ENCODE results near the gene YDJC.
"Not testable (repeated sequence)": the region's sequence is repeated elsewhere in the genome, so short reads cannot be mapped to it uniquely, and the experiment has no call there.

The YDJC gene

DNA sequence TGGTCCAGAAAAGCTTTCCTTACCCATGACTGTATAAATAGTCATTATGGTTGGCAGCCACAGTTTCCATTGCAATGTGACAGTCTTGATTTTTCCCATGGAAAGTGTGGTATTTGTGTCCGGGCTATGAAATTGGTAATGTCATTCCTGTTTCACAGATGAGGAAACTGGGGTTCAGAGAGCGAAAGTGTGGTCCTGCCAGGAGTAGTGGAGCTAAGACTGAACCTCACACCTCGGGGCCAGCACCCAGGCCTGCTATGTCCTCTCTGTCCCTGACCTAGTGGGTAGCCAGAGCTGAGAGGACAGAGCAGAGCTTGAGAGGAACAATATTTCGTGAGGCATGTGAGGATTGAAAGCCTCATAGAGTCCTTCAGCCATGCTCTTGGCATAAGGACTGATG is 1.2 kb upstream of the YDJC start:
- DNase-seq (ENCODE audit: low spot score): no peak

DNA sequence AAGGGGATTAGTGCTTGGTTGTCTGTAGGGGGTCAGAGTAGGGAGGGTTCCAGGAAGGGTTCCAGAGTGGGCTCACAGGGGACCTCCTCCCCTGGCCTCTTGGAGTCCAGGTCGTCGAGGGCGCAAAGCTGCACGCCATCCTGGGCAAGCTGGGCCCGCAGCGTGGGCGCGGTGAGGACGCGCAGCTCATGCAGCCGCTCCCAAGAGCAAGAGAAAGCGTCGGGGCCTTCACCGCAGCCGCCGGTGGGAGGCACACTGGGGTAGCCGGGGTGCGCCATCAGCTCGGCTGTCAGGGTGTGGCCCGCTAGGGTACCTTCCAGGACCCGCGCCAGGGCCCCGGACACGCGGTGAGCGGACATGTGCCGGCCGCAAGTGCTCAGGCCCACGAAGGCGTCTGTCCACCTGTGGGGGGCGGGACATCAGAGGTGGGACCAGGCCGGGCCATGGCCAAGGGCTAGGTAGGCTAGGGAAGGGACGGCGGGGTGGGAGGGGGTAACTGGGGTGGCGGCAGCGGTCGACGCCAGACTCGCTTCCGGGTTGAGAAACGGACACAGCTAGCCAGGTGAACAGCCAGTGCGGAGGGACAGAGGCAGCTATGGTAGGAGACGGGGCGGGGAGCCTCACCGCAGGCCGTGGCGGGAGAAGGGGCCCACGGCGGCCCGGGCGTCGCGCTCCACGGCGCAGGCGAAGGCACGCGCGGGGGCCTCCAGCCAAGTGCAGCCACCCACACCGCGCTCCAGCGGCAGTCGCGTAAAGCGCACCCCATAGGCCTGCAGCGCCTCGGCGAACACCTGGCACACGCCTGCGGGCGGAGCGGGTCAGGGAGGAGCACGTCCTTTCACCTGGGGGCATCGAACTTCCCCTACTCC is 1.2 kb downstream of the YDJC start:
- DNase-seq (ENCODE audit: low spot score): no peak

DNA sequence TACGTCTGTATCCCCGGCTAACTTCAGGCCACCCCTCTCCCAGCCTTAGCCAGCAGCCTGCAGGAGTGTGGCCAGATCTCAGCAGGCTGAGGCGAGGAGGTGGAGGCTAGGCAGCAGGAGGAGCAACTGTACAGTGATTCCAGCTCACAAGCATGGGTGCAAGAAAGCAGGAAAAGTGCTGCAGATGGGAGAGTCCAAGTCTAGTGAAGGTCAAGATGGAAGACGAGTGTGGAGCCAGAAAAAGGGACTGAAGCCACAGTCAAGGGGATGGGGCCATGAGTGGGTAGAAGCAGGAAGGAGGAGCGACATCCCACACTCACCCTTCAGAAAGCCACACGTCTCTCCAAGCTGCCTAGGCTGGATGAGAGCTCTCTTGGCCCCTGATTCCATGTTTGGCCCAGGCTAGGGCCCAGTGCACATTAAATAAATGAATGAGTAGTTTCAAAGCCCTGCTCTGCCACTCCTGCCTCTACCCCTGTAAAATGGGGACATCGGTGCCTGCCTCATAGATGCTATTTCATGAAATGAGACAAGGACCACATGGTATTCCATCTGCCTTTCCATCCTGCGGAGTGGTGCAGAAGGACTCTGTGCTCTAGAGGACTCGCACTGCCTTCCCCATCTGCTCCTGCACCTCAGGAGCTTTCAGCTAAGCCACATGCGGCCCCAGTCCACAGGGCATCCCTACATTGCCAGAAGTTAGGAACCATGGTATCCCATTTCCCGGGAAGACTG is 2.9 kb downstream of the YDJC start:
- DNase-seq (ENCODE audit: low spot score): no peak

DNA sequence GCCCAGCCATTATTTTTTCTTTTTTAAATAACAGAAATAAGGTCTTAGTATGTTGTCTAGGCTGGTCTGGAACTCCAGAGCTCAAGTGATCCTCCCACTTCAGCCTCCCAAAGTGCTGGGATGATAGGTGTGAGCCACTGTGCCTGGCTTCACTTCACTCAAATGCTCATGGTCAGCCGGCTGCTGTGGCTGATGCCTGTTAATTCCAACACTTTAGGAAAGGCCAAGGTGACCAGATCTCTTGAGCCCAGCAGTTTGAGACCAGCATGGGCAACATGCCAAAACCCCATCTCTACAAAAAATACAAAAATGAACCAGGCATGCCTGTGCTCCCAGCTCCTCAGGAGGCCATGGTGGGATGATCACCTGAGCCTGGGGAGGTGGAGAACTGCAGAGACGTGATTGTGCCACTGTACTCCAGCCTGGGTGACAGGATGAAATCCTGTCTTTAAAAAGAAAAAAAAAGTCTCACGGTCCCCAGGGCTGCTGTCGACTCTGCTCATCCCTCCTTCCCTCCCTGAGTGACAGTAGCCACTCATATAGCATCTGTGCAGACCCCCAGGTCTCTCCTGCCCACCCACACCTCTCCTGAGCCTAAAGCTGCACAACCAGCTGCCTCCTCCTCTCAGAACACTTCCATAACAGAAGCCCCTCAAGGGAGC is 3.6 kb downstream of the YDJC start:
- no peak for DNase-seq (ENCODE audit: low spot score)

DNA sequence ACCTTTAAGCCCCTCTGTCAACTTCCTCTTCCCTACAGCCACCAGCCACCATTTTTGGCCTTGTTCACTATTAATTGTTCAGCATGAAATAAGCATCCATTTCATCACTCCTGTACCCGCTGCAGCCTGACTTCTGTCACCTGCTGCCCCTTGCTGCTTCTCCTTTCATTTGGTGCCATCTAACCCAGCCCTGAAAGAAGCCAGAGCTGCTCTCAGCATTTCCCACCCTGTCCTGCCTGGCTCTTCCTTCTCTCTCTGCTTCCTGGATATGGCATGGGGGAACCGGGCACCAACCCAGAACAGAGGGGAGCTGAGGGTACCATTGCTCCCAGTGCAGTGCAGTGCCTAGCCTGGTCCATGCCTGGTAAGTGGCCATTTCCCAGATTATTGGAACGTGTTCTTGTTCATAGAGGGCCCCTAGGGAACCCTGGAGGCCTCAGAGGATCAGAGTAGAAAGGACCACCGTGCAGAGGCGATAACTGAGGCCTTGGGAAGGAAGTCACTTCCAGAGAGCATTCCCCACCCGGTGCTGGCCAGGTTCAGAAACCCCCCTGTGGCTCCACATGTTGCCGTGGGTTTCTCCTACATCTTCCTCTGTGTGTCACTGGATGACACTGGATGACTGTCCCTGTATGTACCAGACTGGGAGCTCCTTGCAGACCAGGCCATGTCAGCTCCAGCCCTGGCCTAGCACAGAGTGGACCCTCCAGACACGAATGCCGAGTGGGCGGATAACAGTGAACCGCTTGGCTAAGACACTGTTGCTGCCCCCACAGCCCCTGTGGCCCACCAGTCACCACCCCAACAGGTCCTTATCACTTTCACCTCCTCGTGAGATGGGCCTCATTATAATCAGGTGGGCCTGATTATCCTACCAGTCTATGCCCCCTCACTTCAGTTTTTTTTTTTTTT is 4.7 kb downstream of the YDJC start:
- no peak for DNase-seq (ENCODE audit: low spot score)

DNA sequence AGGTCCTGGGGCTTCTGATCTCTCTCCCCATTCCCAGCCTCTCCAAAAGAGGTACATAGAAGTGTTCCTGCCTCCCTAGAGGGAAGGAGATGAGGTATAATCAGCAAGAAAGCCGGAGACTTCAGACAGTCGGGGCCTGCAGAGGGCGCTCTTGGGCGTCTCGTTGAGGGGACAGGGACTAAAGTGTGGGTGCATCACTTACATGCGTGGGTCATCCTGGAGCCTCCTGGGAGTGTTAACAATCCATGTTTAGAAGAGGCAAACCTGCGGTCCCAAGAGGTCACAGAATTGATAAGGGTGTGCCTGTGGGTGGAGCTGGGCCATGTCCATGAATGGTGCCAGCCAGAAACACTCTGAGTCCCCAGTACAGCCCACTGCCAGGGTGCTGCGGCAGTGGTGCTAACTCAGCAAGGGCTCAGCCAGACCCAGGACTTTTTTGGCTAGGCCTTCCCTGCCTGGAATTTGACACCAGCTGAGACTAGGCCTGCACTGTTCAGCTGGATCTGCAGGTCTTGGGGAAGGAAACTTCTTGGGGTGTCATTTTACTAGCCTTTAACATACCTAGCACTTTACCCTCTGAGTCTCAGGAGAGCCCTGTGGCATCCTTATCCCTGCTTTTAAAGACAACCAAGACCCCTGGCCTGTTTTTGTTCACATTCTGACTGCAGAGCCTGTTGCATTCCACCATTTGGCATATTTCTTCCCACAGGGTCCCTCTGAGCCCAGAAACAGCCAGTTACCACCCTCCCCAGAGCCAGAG is 5.5 kb downstream of the YDJC start:
- no peak for DNase-seq (ENCODE audit: low spot score)

DNA sequence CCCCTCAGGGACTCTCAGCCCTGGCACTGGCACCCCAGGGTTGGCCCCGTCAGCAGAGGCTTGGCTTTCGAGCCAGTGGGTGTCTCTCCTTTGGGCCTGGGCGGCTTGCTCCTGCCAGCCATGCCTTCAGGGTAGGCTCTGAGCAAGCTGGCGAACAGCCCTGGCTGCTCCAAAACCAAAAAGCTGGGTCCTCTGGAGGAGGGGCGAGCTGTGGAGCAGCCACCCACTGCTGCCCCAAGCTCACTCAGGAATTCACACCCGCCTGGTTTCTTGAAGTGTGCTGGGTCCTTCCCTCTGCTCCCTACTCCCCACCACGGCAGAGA is 6.2 kb downstream of the YDJC start:
- DNase-seq (ENCODE audit: low spot score): no peak

DNA sequence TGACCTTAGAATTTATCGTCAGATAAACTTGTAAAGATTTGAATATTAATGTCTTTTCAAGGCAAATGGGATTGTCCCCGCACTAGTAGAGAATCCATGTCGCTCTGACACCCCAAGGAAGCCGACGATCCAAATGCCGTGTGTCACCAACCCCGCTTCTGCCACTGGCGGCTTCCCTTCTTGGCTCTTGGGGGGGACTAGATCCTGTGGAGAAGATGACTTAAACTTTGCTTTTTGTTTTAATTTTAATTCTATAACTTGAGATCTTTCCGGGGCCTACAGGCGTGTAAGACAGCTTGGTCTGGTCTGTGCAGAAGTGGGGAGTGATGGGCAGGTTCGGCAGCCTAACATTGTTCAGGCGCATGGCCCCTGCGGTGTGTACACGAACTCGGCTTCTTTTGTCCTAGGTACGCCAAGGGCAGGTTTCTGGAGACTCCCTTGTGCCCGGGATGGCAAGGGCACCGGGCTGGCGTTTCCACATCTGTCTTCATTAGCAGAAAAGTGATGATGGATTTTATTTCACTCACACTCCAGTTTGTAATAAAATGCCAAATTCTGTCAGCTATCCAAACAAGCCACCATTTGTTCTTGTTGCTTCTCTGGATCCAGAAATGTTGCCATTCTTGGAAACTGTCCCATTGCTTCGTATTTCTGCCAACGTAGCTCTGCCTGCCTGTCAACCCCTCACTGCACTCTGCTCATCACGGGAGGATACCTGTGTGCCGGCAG is 6.7 kb downstream of the YDJC start:
- no peak for DNase-seq (ENCODE audit: low spot score)

DNA sequence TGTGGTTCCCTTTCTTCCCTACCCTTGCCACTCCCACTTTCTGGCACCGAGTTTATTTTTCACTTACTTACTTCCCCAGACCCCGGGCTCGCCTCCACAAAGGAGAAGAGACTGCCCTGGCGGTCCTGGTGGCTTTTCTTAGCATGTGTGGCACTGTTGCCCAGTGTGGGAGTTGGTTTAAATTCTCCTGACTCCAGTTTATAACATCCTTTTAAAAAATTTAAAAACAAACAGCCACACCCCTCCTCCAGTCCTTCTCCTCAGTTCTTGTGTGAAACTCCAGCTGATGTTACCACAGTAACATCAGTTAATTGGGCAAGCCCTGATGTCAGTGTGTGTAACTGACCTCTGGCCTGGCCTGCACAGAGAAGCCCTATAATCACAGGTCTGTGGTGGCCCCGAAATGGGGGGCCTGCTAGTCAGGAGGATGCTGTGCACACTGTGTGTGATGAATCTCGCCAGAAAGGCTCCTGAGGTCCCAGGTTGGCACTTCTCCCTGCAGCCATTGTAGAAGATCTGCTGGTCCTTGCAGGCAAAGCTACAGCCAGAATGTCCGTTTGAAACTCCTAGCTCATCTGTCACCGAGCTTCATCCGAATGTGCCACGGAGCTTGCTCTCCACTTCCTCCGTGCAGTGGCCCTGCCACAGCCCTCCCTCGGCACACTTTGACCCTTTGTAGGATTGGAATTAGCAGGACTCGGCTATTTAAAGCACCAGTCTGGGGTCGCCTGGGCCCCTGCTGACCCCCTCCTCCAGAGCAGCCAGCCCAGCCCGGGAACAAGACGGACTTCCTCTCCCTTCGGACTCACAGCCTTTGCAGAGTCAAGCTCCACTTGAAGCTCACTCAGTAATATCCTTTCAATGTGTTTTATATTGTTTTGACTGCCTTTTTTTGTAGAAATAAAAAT is 7.6 kb downstream of the YDJC start:
- DNase-seq (ENCODE audit: low spot score): no peak

DNA sequence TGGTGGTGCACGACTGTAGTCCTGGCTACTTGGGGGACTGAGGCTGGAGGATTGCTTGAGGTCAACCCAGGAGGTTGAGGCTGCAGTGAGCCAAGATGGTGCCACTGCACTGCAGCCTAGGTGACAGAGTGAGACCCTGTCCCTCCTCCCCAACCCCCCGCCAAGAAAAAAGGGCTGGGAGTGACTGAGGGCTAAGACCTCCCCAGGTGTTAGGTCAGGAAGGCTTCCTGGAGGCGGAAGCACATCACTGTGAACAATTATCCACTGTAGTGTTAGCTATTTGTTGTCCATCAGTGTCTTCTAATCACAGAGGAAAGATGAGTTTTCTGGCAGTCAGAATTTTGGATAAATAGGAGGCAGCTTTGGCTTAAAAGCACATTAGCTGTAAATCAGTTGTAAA is 8.8 kb downstream of the YDJC start:
- DNase-seq (ENCODE audit: low spot score): no peak

DNA sequence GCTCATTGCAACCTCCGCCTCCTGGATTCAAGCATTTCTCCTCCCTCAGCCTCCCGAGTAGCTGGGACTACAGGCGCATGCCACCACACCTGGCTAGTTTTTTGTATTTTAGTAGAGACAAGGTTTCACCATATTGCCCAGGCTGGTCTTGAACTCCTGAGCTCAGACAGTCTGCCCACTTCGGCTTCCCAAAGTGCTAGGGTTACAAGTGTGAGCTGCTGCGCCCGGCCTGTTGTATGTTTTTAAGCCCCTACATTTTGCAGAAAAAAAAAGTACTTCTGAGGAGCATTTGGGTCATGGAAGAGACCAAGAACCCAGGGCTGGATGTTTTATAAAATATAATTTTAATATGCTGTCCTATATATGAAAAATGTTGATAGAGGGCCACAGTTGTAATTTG is 12.5 kb downstream of the YDJC start:
- DNase-seq (ENCODE audit: low spot score): not testable (repeated sequence)

DNA sequence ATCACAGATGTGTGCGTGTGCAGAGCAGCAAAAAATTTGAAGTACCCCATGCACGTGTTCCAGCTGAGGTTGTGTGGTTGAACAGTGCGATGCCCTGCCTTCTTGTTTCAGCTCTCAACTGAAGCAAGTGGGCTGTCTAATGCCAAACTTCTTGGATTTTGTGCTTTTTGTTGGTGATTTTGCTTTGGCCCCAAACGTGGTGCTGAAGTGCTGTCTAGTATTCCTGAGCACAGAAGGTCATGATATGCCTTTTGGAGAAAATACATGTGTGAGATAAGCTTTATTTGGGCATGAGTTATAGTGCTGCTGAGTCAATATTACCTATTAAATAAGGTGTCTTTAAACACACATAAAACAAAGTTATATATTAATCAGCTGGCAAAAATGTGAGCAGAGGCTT is 14.1 kb downstream of the YDJC start:
- no peak for DNase-seq (ENCODE audit: low spot score)

DNA sequence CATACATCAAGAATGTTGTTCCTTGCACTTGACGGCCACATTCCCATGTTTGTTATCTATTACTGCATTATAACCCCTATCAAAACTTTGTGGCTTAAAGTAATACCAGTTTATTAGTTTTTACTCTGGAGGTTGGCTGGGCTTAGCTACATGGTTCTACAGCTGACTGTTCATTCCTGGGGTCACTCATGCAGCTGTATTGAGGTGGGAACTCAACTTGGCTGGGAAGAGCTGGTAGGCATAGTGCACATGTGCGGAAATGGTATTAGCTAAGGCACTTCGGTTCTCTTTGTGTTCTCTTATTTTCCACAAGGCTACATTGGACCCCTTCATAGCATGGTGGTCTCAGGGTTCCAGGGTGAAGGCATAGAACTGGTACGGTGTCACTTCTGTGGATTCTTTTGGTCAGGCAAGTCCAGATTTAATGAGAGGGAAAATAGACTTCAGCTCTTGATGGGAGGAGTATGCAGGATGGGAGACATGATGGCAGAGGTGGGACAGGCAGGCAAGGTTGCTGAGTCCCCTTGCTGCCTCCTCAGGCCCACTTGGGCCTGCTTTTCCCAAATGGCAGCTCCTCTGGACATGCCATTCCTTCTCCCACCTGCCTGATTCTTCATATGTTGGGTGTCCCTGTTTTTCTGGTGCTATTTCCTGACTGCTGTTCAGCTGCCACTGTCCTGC is 16.1 kb downstream of the YDJC start:
- no peak for DNase-seq (ENCODE audit: low spot score)

DNA sequence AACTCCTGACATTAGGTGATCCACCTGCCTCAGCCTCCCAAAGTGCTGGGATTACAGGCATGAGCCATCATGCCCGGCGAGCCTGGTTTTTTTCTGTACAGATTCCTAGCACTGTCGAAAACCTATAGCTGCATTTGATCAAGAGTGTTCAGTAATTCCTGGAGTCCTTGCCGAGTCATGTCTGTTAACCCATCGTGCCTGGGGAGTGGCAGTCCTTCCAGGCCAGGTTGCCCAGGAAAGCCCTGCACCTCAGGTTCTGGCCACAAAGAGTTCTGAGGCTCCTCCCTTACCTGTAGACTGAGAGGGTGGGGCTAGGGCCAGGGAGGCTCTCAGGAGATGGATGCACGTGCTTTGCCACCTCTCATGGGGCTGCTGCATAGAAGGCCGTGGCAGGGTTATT is 17.0 kb downstream of the YDJC start:
- DNase-seq (ENCODE audit: low spot score): no peak

DNA sequence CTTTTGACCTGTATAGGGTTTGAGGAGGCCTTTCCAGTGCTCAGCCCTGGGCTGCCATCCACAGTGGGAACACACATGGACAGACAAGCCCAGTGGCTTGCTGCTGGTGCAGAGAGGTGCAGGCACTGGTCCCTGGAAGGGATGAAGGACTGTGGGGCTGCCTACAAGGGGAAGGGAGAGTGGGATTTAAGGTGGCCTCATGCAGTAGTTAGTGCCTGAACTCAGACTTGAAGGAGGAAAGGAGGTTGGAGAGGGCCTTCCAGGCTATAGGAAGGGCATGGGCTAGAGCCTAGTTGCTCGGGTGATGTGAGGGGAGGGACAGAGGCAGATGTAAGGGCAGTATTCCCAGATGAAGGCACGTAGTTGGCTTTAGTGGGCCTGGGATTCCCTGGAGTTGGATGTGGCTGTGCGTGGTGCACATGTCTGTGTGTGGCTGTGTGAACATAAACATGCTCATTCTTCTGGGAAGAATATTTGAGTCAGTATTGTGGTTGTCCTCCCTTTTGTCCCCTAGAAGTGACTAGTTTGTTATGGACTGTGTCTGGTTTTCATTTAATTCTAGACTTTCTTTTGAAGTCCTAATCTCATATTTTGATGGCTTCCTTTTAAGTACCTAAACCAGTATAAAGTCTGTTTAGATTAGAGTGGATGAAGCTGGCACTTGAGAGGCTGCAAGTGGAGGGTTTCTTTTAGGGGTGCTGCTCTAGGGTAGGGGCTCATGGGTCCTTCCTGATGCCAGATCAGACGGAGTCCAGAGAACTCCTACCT is 18.4 kb downstream of the YDJC start:
- no peak for DNase-seq (ENCODE audit: low spot score)

DNA sequence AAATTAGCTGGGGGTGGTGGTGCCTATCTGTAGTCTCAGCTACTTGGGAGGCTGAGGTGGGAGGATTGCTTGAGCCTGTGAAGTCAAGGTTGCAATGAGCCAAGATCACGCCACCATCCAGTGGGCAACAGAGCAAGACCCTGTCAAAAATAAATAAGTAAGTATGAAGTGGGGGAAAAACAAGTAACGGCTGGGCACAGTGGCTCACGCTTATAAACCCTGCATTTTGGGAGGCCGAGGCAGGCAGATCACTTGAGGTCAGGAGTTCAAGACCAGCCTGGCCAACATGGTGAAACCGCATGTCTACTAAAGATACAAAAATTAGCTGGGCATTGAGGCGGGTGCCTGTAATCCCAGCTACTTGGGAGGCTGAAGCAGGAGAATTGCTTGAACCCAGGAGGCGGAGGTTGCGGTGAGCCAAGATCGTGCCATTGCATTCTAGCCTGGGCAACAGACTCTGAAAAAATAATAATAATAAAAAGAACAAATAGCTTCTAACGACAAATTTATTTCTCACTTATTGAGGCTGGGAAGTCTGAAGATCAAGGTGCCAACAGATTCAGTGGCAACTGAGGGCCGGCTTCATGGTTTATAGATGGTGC is 20.2 kb downstream of the YDJC start:
- DNase-seq (ENCODE audit: low spot score): not testable (repeated sequence)

DNA sequence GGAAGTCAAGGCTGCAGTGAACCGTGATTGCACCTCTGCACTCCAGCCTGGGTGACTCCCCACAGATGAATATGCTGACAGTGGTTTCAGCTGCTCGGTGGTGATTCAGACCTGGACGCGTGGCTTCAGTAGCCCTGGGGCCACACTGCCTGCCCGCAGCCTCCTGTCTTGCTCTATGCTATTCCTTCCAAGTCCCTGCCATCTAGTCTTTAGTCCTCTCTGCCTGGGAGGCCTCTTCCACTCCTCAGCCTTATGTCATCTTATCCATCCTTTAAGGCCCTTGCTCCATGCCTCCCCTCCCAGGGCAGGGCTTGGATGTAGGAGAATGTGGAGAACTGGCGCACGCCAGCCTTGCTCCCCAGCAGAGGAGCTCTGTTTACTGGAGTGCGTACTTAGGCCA is 23.0 kb downstream of the YDJC start:
- no peak for DNase-seq (ENCODE audit: low spot score)
